Epithelial cell of esophagus (primary cell): ENCODE data around the gene KLHL26.
"Not testable (repeated sequence)": the region's sequence is repeated elsewhere in the genome, so short reads cannot be mapped to it uniquely, and the experiment has no call there.

Source experiments
- DNase-seq: peaks from one replicate; pipeline ENCODE4 v3.0.0; 2010; ENCODE audit warnings: low read depth
- H3K4me3 ChIP-seq: 2 replicates; pipeline ENCODE4 v1.5.1; 2011; ENCODE audit warnings: mild to moderate bottlenecking, low read length, control low read depth
- CTCF ChIP-seq: IDR thresholded peaks from 2 replicates; pipeline ENCODE4 v1.5.1; 2011; ENCODE audit warnings: low read depth, mild to moderate bottlenecking, low read length, control low read depth, inconsistent platforms; ENCODE audit not compliant: insufficient read depth; ENCODE audit errors: missing control alignments

The KLHL26 gene

GRCh38 chr19:18672606-18673337, 35.9 kb downstream of the KLHL26 start:
- TF ChIP-seq CTCF = peak; percentile 26

GRCh38 chr19:18674616-18675015, 37.8 kb downstream of the KLHL26 start:
- no peak overlapping the region for H3K4me3 ChIP-seq
- no peak for DNase-seq
- TF ChIP-seq CTCF = no peak

More at GRCh38 chr19:18672606-18673337, 35.9 kb downstream of the KLHL26 start:
- peak; percentile 27 for DNase-seq
- H3K4me3 ChIP-seq = no peak overlapping the region

GRCh38 chr19:18675779-18676178, 39.0 kb downstream of the KLHL26 start:
- DNase-seq = peak; percentile 30
- peak; percentile 44 for TF ChIP-seq CTCF
- H3K4me3 ChIP-seq = no peak overlapping the region

- no peak for DNase-seq
- no peak overlapping the region for H3K4me3 ChIP-seq
- no peak for TF ChIP-seq CTCF
Measured at GRCh38 chr19:18676692-18677091, 39.9 kb downstream of the KLHL26 start.

- H3K4me3 ChIP-seq = no peak overlapping the region
- no peak for DNase-seq
- TF ChIP-seq CTCF = no peak
Measured at GRCh38 chr19:18677156-18677555, 40.3 kb downstream of the KLHL26 start.

- H3K4me3 ChIP-seq, DNase-seq: not testable (repeated sequence)
Measured at GRCh38 chr19:18680148-18680547, 43.3 kb downstream of the KLHL26 start.

GRCh38 chr19:18682807-18683108, 45.9 kb downstream of the KLHL26 start:
- TF ChIP-seq CTCF = no peak
- peak overlapping the region; percentile 60 for H3K4me3 ChIP-seq
- no peak for DNase-seq
